Stimulated activated memory B cell treated with anti-CD40 and anti-IgM and Interleukin-4, amounts not matched to agents 10 μg/mL and 1 μg/mL and 100 μg/mL, for 72 hours (primary cell): Measurements from ENCODE around the gene FSTL5.

Experiments
- ATAC-seq: fragments of 150-1000 bp; cut with Tn5 transposase; 2 replicates; pipeline ENCODE4 v1.10.0; 2021
- H3K27ac Mint-ChIP-seq: one replicate; pipeline ENCODE4 v1.8.0; 2022; ENCODE audit warnings: mild to moderate bottlenecking, mixed read lengths
- H3K27me3 Mint-ChIP-seq: one replicate; pipeline ENCODE4 v1.8.0; 2022; ENCODE audit warnings: mixed read lengths
- H3K36me3 Mint-ChIP-seq: one replicate; pipeline ENCODE4 v1.8.0; 2022; ENCODE audit warnings: mixed read lengths
- H3K4me1 Mint-ChIP-seq: one replicate; pipeline ENCODE4 v1.8.0; 2022; ENCODE audit warnings: mixed read lengths
- H3K4me3 Mint-ChIP-seq: one replicate; pipeline ENCODE4 v1.8.0; 2022; ENCODE audit warnings: mild to moderate bottlenecking, moderate library complexity, mixed read lengths
- H3K9me3 Mint-ChIP-seq: one replicate; pipeline ENCODE4 v1.8.0; 2022; ENCODE audit warnings: mixed read lengths

The FSTL5 gene

DNA sequence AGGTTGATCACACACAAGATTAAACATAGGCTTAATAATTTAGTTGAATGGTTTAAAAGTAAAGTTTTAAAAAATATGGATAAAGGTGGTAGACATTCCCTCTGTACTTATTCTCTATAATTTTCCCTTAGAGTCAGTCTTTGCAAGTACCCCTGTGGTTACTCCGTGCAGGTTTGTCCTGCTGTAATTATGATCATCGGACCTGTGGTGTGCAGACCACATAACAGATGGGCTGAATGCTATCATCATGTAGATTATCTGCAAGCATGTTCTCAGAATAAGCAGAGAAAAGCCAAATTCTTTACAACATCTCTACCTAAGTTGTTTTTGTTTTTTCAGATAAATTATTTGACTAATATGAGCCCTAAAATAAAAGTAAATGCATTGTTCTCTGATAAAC is 146.8 kb downstream of the FSTL5 start:
- no peaks in the 10 kb centered on the region for H3K27me3 Mint-ChIP-seq

DNA sequence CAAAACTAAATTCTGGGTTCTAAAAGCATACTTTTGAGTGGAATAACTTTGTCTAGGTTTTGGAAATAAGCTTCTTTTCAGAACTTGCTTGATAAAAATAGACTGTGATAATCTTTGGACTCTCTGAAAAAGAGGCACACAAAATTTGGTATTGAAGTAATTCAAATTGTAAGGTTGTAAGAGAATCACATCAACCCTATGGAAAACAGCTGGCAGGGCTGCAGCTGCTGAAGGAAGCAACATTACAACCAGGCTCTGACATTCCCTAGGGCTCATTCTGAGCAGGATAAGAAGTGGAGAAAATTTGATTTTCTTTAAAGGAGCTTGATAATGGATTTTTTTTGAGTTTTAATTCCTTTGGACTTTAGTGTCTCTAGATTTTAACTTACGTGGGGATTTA is 147.6 kb downstream of the FSTL5 start:
- Mint-ChIP-seq H3K9me3 (no peaks in the 10 kb centered on the region), H3K4me3 (no peak overlapping the region), H3K27me3 (no peaks in the 10 kb centered on the region), H3K27ac (no peak overlapping the region), H3K36me3 (no peaks in the 10 kb centered on the region), H3K4me1 (no peaks in the 10 kb centered on the region)
- no peak for ATAC-seq

More for the DNA sequence above, 146.8 kb downstream of the FSTL5 start:
- Mint-ChIP-seq H3K36me3 (no peaks in the 10 kb centered on the region), H3K9me3 (no peaks in the 10 kb centered on the region), H3K27ac (no peak overlapping the region), H3K4me3 (no peak overlapping the region), H3K4me1 (no peaks in the 10 kb centered on the region)
- no peak for ATAC-seq

DNA sequence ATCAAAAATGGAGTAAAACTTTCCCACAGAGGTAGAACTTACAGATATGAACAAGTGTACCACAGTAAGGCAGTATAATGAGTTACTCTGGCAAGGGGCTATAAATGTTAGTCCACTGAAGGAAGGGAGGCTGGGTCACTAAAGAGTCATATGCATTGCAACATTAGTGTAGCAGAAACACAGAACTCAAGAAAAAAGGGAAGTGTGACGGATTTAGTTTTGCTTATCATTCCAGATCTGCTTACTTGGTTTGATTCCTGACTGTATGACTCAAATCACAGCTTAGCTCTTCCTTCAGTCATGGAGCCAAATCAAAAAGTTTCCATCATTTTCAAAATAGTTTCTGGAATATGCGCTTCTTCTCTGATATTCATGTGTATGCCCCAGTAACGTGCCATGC is 148.7 kb downstream of the FSTL5 start:
- Mint-ChIP-seq H3K27me3 (no peaks in the 10 kb centered on the region), H3K4me1 (no peaks in the 10 kb centered on the region), H3K9me3 (peaks cover 2% of the 10 kb centered on the region), H3K4me3 (no peak overlapping the region), H3K36me3 (no peaks in the 10 kb centered on the region), H3K27ac (no peak overlapping the region)
- no peak for ATAC-seq

- Mint-ChIP-seq H3K9me3 (peaks cover 2% of the 10 kb centered on the region), H3K27ac (no peak overlapping the region), H3K36me3 (no peaks in the 10 kb centered on the region), H3K27me3 (no peaks in the 10 kb centered on the region), H3K4me3 (no peak overlapping the region), H3K4me1 (no peaks in the 10 kb centered on the region)
- no peak for ATAC-seq
Observed at GRCh38 chr4:162011089-162011488, 152.7 kb downstream of the FSTL5 start.

- no peaks in the 10 kb centered on the region for H3K27me3 Mint-ChIP-seq
- H3K4me3 Mint-ChIP-seq = no peak overlapping the region
- H3K4me1 Mint-ChIP-seq = no peaks in the 10 kb centered on the region
- H3K9me3 Mint-ChIP-seq = peaks cover 2% of the 10 kb centered on the region
- H3K36me3 Mint-ChIP-seq = no peaks in the 10 kb centered on the region
- no peak overlapping the region for H3K27ac Mint-ChIP-seq
- ATAC-seq = no peak
Observed at GRCh38 chr4:162010362-162010761, 153.4 kb downstream of the FSTL5 start.

DNA sequence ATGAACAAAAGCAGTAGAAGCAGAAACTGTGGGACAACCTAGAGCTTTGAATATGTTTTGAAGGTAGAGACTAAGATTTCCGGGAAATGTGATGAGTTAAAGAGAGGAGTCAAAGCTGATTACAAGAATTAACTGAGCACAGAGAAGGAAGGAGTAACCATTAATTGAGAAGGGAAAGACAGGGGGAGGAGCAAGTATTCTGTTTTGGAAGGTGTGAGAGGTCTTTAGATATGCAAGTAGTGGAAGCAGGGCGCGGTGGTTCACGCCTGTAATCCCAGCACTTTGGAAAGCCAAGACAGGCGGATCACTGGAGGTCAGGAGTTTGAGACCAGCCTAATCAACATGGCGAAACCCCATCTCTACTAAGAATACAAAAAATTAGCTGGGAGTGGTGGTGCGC is 171.5 kb downstream of the FSTL5 start:
- Mint-ChIP-seq H3K27ac (no peak overlapping the region), H3K4me3 (no peak overlapping the region), H3K4me1 (no peaks in the 10 kb centered on the region), H3K9me3 (peaks cover 17% of the 10 kb centered on the region), H3K36me3 (no peaks in the 10 kb centered on the region), H3K27me3 (no peaks in the 10 kb centered on the region)
- no peak for ATAC-seq

DNA sequence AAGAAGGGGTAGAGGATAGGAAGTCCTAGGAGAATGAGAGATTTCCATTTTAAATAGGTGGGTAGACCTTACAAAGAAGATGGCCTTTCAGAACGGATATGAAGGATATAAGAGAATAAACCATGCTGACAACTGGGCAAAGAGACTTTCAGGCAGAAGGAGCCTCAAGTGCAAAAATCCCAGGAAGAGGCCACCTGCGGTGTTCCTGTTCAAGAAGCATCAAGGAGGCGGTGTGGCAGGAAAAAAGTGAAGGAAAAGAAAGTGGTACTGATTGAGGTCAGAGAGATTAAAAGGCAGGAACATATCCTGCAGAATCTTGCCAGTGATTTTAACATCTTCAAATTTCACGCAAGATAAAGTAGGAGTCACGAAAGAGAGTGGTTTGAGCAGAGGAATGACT is 172.0 kb downstream of the FSTL5 start:
- Mint-ChIP-seq H3K27me3 (no peaks in the 10 kb centered on the region), H3K9me3 (peaks cover 17% of the 10 kb centered on the region)

DNA sequence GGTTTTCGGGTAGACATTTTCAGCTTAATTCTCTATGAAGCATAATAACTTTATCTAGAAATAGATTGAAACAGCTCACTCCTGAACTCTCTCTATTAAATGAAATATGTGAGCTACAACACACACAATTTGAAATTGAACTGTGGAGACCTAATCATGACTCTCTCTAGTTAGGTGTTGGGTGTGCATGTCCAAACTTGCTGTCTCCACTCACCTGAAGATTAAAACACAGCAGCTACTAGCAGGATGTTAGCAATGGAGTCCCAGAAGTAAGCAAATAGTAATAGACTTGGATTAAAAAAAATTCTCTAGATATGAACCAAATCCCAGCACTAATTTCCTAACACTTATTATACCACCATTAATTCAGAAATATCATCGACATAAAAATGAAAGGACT is 173.1 kb downstream of the FSTL5 start:
- Mint-ChIP-seq H3K4me1 (no peaks in the 10 kb centered on the region), H3K36me3 (no peaks in the 10 kb centered on the region), H3K4me3 (no peak overlapping the region), H3K27me3 (no peaks in the 10 kb centered on the region), H3K9me3 (peaks cover 17% of the 10 kb centered on the region), H3K27ac (no peak overlapping the region)
- ATAC-seq = no peak

More for the DNA sequence above, 172.0 kb downstream of the FSTL5 start:
- no peaks in the 10 kb centered on the region for H3K4me1 Mint-ChIP-seq
- no peak overlapping the region for H3K4me3 Mint-ChIP-seq
- H3K36me3 Mint-ChIP-seq = no peaks in the 10 kb centered on the region
- no peak overlapping the region for H3K27ac Mint-ChIP-seq
- ATAC-seq = no peak

DNA sequence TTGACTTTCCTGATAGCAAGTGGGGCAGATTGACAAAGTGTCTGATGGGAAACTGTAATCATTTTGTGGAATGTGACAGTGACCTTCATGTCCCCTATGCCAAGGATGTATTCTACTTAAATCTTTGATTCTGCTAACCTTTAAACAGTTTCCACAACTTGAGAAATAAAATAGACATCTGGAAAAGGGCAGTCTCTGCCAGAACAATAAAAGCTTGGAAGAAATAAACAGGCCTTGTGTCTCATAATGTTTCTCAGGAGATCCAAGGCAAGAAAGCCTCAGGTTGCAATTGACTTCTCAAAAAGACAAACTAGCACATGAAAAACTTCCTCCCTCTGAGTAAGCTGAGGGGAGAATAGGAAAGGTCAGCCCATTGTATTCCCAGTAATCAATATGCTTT is 174.9 kb downstream of the FSTL5 start:
- H3K9me3 Mint-ChIP-seq = peaks cover 9% of the 10 kb centered on the region
- no peak for ATAC-seq
- no peaks in the 10 kb centered on the region for H3K4me1 Mint-ChIP-seq
- H3K27me3 Mint-ChIP-seq = no peaks in the 10 kb centered on the region
- no peaks in the 10 kb centered on the region for H3K36me3 Mint-ChIP-seq
- H3K4me3 Mint-ChIP-seq = no peak overlapping the region
- H3K27ac Mint-ChIP-seq = no peak overlapping the region

DNA sequence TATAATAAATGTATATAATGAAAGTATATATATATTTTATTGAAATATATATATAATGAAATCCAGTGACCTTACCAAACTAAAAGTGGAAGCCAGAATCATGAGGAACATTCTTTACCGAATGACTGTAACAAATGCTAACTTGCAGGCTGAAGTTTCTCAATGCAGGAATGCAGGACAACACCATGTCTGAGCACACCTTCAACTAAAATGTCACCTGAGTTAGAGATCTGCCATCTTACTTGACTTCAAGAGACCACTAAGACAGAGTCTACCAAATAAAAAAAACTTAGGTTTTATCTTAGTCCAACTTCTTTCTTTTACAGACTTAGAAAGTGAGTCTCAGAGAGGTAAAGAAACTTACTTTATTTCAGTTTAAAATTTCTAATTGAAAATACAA is 176.2 kb downstream of the FSTL5 start:
- no peaks in the 10 kb centered on the region for H3K27me3 Mint-ChIP-seq
- H3K9me3 Mint-ChIP-seq = peaks cover 9% of the 10 kb centered on the region
- no peak overlapping the region for H3K4me3 Mint-ChIP-seq
- no peaks in the 10 kb centered on the region for H3K36me3 Mint-ChIP-seq
- no peak for ATAC-seq
- H3K27ac Mint-ChIP-seq = no peak overlapping the region
- no peaks in the 10 kb centered on the region for H3K4me1 Mint-ChIP-seq

GRCh38 chr4:161952382-161952781 is 211.4 kb downstream of the FSTL5 start:
- H3K4me3 Mint-ChIP-seq = no peak overlapping the region
- no peak overlapping the region for H3K27ac Mint-ChIP-seq
- no peaks in the 10 kb centered on the region for H3K9me3 Mint-ChIP-seq
- ATAC-seq = no peak
- no peaks in the 10 kb centered on the region for H3K27me3 Mint-ChIP-seq
- no peaks in the 10 kb centered on the region for H3K36me3 Mint-ChIP-seq
- no peaks in the 10 kb centered on the region for H3K4me1 Mint-ChIP-seq

GRCh38 chr4:161949946-161950725 is 213.7 kb downstream of the FSTL5 start:
- no peaks in the 10 kb centered on the region for H3K27me3 Mint-ChIP-seq
- ATAC-seq = no peak
- H3K9me3 Mint-ChIP-seq = no peaks in the 10 kb centered on the region
- H3K36me3 Mint-ChIP-seq = no peaks in the 10 kb centered on the region
- no peak overlapping the region for H3K4me3 Mint-ChIP-seq
- no peaks in the 10 kb centered on the region for H3K4me1 Mint-ChIP-seq
- H3K27ac Mint-ChIP-seq = no peak overlapping the region

DNA sequence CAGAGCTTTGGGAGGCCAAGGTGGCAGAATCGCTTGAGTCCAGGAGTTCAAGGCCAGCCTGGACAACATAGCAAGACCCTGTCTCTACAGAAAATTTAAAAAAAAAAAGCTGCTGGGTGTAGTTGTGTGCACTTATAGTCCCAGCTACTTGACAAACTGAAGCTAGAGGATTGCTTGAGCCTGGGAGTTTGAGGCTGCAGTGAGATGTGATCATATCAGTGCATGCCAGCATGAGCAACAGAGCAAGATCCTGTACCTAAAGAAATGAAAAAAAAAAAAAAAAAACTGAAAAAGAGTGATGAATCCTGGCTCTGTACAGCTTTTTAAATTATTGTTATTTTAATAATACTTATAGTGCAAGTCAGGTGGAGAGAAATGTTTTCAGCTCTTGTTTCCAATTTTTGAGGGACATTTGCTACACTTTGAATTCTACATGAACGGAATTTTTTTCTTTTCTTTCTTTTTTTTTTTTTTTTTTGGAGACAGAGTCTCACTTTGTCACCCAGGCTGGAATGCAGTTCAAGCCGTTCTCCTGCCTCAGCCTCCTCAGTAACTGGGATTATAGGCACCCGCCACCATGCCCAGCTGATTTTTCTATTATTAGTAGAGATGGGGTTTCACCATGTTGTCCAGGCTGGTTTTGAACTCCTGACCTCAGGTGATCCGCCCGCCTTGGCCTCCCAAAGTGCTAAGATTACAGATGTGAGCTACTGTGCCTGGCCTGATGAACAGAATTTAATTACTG is 215.6 kb downstream of the FSTL5 start:
- Mint-ChIP-seq H3K36me3 (no peaks in the 10 kb centered on the region), H3K27me3 (no peaks in the 10 kb centered on the region)

GRCh38 chr4:161937596-161937995 is 226.2 kb downstream of the FSTL5 start:
- H3K4me3 Mint-ChIP-seq = no peak overlapping the region
- no peaks in the 10 kb centered on the region for H3K4me1 Mint-ChIP-seq
- H3K36me3 Mint-ChIP-seq = no peaks in the 10 kb centered on the region
- peaks cover 6% of the 10 kb centered on the region for H3K9me3 Mint-ChIP-seq
- no peak for ATAC-seq
- H3K27ac Mint-ChIP-seq = no peak overlapping the region
- no peaks in the 10 kb centered on the region for H3K27me3 Mint-ChIP-seq

More for the DNA sequence above, 215.6 kb downstream of the FSTL5 start:
- Mint-ChIP-seq H3K9me3 (no peaks in the 10 kb centered on the region), H3K27ac (no peak overlapping the region), H3K4me1 (no peaks in the 10 kb centered on the region), H3K4me3 (no peak overlapping the region)
- ATAC-seq = no peak

DNA sequence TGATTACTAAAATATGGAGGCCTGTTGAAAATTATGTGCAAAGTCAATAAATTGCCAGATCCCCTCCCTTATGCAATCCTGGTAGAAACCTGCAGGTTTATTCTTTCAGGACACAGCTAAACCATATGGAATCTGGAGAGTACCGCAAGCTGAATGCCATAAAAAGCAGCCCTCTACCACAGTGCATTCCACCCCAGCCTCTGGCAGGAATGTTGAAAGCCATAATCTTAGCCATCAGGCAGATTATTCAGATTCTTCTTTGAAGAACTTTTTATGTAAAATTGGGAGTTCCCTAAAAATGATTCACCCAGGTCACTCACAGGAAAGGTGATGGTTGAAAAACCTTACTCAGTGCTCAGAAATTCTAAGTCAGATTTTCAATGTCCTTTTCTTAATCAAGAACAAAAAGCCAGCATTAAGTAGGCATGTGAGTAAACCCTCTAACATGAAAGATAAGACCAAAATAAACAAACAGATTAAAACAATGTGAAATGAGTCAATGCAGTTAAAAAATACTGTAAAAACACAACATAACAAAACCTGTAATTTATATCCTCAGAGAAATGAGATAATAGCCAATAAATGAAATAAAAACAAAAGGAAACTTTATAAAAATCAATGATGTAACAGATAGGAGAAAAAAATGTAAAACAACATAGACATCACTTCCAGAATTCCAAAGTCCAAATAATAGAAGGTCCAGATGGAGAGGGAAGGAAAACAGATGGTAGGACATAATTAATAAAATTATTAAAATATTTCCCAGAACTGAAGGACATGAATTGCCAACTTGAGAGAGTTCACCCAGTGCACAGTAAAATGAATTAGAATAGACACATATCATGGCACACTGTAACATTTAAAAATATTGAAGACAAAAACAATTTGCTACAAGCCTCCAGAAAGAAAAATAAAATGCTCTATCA is 226.9 kb downstream of the FSTL5 start:
- no peaks in the 10 kb centered on the region for H3K36me3 Mint-ChIP-seq
- no peak for ATAC-seq
- no peak overlapping the region for H3K27ac Mint-ChIP-seq
- peaks cover 5% of the 10 kb centered on the region for H3K9me3 Mint-ChIP-seq
- no peaks in the 10 kb centered on the region for H3K4me1 Mint-ChIP-seq
- H3K27me3 Mint-ChIP-seq = no peaks in the 10 kb centered on the region
- H3K4me3 Mint-ChIP-seq = no peak overlapping the region
